ENCODE data around the gene RTN4RL1.

The RTN4RL1 gene

DNA sequence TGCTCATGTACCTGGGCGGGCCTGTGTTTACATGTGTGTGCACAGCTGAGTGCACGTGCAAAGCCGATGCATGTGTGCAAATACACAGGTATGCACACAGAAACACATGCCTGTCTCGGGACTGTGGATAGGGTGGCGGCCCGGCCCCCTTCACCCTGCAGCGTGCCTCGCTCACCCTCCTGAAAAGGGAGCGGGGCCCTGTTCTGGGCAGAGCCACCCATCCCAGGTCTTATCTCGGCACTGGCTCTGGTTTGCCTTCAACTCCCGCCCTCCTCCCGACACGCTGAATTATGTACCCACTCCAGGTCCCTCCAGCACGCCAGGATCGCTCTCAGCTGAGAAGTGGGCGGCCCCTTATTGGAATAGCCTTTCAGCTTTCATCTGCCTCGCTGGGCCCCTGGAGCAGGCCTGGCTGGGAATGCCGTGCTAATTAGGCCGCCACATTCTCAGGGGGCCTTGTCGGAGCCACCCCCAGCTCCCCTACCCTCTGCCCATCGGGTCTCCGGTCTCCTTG, 77.8 kb downstream of the RTN4RL1 start:
- Histone ChIP-seq H3K36me3 (ENCODE audit: control insufficient read depth, insufficient read depth, low read length) (no peaks in the 10 kb centered on the region), H3K9ac (ENCODE audit: low read length) (no peak overlapping the region), H3K27ac (ENCODE audit: low read depth, low read length) (no peak overlapping the region), H3K4me1 (ENCODE audit: control insufficient read depth, insufficient read depth, low read length) (no peaks in the 10 kb centered on the region), H3K27me3 (ENCODE audit: control insufficient read depth, insufficient read depth, low read length) (no peaks in the 10 kb centered on the region), H3K4me3 (ENCODE audit: low read length) (no peak overlapping the region)

DNA sequence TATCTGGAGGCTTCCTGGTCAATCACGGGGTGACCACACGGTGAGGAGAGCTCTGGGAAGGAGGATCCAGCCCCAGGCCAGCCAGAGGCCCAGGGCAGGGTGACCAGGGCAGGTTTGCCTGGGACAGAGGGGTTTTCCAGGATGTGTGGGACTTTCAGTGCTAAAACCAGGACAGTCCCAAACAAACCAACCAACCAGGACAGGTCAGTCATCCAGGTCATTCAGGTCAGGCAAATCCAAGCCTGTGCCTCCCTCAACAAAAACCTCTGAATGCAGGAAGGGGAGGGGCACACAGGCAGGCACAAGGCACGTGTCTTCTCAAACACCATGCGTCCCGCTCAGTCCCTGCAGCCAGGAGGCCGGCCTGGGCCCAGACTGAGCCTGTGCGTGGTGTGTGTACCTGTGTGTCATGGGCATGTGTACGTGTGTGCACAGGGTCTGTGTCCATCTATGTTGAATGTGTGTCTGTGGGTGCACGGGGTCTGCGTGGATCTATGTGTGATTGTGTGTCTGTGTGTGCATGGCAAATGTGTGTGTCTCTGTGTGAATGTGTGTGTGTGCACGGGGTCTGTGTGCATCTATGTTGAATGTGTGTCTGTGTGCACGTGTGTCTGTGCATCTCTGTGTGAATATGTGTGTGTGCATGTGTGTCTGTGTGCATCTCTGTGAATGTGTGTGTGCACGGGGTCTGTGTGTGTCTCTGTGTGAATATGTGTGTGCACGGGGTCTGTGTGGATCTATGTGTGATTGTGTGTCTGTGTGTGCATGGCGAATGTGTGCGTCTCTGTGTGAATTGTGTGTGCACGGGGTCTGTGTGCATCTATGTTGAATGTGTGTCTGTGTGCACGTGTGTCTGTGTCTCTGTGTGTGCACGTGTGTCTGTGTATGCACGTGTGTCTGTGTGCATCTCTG, 78.9 kb downstream of the RTN4RL1 start:
- Histone ChIP-seq H3K4me3 (ENCODE audit: low read length) (no peak overlapping the region), H3K36me3 (ENCODE audit: control insufficient read depth, insufficient read depth, low read length) (no peaks in the 10 kb centered on the region), H3K9ac (ENCODE audit: low read length) (no peak overlapping the region), H3K4me1 (ENCODE audit: control insufficient read depth, insufficient read depth, low read length) (no peaks in the 10 kb centered on the region), H3K27me3 (ENCODE audit: control insufficient read depth, insufficient read depth, low read length) (no peaks in the 10 kb centered on the region), H3K27ac (ENCODE audit: low read depth, low read length) (no peak overlapping the region)

GRCh38 chr17:1945621-1946020, 79.5 kb downstream of the RTN4RL1 start:
- Histone ChIP-seq H3K9ac (ENCODE audit: low read length) (no peak overlapping the region), H3K36me3 (ENCODE audit: control insufficient read depth, insufficient read depth, low read length) (no peaks in the 10 kb centered on the region), H3K4me1 (ENCODE audit: control insufficient read depth, insufficient read depth, low read length) (no peaks in the 10 kb centered on the region), H3K27ac (ENCODE audit: low read depth, low read length) (no peak overlapping the region), H3K27me3 (ENCODE audit: control insufficient read depth, insufficient read depth, low read length) (no peaks in the 10 kb centered on the region), H3K4me3 (ENCODE audit: low read length) (no peak overlapping the region)

- Histone ChIP-seq H3K9ac (ENCODE audit: low read length) (no peak overlapping the region), H3K4me1 (ENCODE audit: control insufficient read depth, insufficient read depth, low read length) (no peaks in the 10 kb centered on the region), H3K27me3 (ENCODE audit: control insufficient read depth, insufficient read depth, low read length) (no peaks in the 10 kb centered on the region), H3K4me3 (ENCODE audit: low read length) (no peak overlapping the region), H3K36me3 (ENCODE audit: control insufficient read depth, insufficient read depth, low read length) (no peaks in the 10 kb centered on the region), H3K27ac (ENCODE audit: low read depth, low read length) (no peak overlapping the region)
Measured at GRCh38 chr17:1943436-1943831, 81.7 kb downstream of the RTN4RL1 start.

DNA sequence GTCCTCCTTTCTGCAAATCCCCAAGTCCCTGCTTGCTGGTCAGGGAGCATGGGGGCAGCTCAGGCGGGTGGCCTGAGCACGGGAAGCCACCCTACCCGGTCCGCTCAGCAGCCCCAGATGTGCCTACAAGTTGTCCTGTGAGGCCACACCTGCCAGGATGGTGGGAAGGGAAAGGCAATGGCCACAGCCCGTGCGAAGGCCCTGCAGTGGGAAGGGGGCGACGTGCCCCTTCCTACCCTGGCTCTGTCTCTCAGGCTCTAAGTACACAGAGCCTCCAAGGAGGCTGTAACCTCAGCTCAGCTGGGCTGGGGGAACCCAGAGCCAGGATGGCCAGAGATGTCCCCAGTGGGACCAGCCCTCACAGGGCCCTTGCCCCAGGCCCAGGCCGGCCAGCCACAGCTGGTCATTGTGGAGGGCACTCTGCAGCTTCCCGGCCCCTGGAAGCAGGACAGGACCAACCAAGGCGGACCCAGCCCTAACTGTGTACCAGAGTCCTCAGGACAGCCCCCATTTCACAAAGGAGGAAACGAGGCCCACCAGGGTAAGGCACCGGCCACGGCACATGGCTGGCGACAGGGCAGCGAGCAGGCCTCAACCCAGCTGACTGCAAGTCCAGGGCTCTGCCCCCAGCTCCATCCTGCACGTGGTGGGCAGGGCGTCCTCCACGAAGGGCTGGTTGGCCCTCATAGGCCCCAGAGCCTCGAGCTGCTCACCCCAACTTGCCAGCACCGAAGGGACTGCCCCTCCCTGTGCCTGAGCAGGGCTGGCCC, 82.3 kb downstream of the RTN4RL1 start:
- Histone ChIP-seq H3K27ac (ENCODE audit: low read depth, low read length) (no peak overlapping the region), H3K4me1 (ENCODE audit: control insufficient read depth, insufficient read depth, low read length) (no peaks in the 10 kb centered on the region), H3K9ac (ENCODE audit: low read length) (no peak overlapping the region), H3K27me3 (ENCODE audit: control insufficient read depth, insufficient read depth, low read length) (no peaks in the 10 kb centered on the region), H3K36me3 (ENCODE audit: control insufficient read depth, insufficient read depth, low read length) (no peaks in the 10 kb centered on the region), H3K4me3 (ENCODE audit: low read length) (no peak overlapping the region)

DNA sequence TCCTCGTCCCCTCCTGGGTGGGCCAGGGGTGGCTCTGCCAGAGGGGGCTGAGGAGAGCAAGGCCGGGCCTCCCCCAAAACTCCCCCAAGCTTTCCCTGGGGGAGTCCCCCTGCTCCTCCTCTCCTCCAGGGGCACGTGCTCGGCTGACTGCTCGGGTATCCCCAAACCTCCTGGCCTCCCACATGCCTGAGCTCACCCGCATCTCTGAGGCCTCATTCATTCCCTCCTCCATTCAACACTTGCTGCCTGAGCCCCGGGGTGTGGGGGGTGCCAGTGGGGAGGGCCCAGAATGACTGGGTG, 83.1 kb downstream of the RTN4RL1 start:
- Histone ChIP-seq H3K27ac (ENCODE audit: low read depth, low read length) (no peak overlapping the region), H3K4me3 (ENCODE audit: low read length) (no peak overlapping the region), H3K36me3 (ENCODE audit: control insufficient read depth, insufficient read depth, low read length) (no peaks in the 10 kb centered on the region), H3K27me3 (ENCODE audit: control insufficient read depth, insufficient read depth, low read length) (no peaks in the 10 kb centered on the region), H3K4me1 (ENCODE audit: control insufficient read depth, insufficient read depth, low read length) (no peaks in the 10 kb centered on the region), H3K9ac (ENCODE audit: low read length) (no peak overlapping the region)

- H3K4me3 ChIP-seq (ENCODE audit: low read length) = no peak overlapping the region
- no peak overlapping the region for H3K27ac ChIP-seq (ENCODE audit: low read depth, low read length)
- no peak overlapping the region for H3K9ac ChIP-seq (ENCODE audit: low read length)
- no peaks in the 10 kb centered on the region for H3K27me3 ChIP-seq (ENCODE audit: control insufficient read depth, insufficient read depth, low read length)
- no peaks in the 10 kb centered on the region for H3K36me3 ChIP-seq (ENCODE audit: control insufficient read depth, insufficient read depth, low read length)
- H3K4me1 ChIP-seq (ENCODE audit: control insufficient read depth, insufficient read depth, low read length) = no peaks in the 10 kb centered on the region
Measured at GRCh38 chr17:1941272-1942065, 83.7 kb downstream of the RTN4RL1 start.

DNA sequence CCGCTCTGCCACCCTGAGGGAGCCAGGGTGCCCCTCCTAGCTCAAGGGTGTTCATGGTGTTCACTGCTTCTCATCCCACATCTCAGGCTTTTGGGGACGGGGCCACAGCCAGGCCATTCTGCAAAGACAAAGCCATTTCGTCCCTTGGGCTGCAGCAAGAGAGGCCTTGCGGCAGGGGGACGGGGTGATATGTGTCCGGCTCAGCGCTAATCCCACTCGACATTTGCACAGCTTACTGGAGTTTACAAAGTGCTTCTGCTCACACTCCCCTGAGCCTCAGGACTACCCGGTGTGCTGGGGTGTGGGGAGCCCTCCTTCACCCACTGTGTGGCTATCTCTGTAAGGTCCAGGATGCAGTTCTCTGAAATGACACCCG, 84.3 kb downstream of the RTN4RL1 start:
- no peaks in the 10 kb centered on the region for H3K4me1 ChIP-seq (ENCODE audit: control insufficient read depth, insufficient read depth, low read length)
- H3K4me3 ChIP-seq (ENCODE audit: low read length) = no peak overlapping the region
- no peaks in the 10 kb centered on the region for H3K36me3 ChIP-seq (ENCODE audit: control insufficient read depth, insufficient read depth, low read length)
- no peak overlapping the region for H3K9ac ChIP-seq (ENCODE audit: low read length)
- H3K27ac ChIP-seq (ENCODE audit: low read depth, low read length) = no peak overlapping the region
- H3K27me3 ChIP-seq (ENCODE audit: control insufficient read depth, insufficient read depth, low read length) = no peaks in the 10 kb centered on the region

DNA sequence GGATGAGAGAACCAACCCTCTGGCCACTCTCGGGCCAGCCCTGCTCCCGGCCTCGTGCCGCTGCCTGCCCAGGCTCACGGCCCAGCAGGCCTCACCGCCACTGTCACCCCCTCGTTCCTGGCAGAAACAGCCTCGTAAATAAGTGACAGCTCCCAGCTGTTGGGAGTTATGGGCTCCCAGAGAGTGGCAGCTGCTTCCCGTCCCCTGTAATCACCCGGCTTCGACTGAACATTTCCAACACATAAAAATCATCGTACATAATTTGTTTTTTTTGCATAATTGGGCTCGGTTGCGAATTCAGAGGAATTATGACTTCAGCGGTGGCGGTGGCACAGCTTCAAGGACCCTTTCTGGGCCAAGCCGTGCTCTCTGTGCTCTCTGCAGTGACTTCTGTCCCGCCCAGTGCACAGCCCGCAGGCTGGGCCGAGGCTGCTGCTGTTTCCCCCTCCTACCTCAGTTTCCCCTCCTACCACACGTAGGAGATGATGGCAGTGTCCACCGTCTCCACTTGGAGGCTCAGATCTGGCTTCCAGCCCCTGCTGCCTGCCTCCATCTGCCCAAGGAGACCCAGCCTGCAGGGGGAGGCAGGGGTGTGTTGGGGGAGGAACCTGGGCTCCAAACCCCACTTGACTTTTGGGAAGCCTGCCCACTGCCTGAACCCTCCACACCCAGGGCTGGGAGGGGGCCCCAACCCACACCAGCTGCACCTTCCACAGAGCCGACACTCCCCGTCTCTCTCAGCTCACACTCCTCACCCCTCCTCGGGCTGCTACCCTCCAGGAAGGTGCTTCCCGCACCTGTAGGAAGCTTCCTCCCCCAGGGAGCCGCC, 84.9 kb downstream of the RTN4RL1 start:
- H3K27me3 ChIP-seq (ENCODE audit: control insufficient read depth, insufficient read depth, low read length) = no peaks in the 10 kb centered on the region
- no peak overlapping the region for H3K27ac ChIP-seq (ENCODE audit: low read depth, low read length)
- no peaks in the 10 kb centered on the region for H3K4me1 ChIP-seq (ENCODE audit: control insufficient read depth, insufficient read depth, low read length)
- no peaks in the 10 kb centered on the region for H3K36me3 ChIP-seq (ENCODE audit: control insufficient read depth, insufficient read depth, low read length)
- no peak overlapping the region for H3K9ac ChIP-seq (ENCODE audit: low read length)
- no peak overlapping the region for H3K4me3 ChIP-seq (ENCODE audit: low read length)

DNA sequence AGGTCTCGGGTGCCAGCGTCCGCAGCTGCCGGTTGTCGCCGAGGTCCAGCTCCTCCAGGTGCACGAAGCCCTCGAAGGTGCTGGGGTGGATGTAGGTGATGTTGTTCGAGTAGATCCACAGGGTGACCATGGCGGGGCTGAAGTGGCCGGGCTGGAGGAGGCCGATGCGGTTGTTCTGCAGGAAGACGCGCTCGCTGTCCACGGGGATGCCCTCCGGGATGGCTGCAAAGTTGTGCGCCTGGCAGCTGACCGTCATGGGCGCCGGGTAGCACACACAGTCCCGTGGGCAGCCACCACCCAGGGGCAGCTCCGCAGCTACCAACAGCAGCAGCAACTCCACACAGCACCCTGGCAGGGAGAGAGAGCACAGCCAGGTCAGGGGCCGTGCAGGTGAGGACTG, 87.7 kb downstream of the RTN4RL1 start:
- no peaks in the 10 kb centered on the region for H3K4me1 ChIP-seq (ENCODE audit: control insufficient read depth, insufficient read depth, low read length)
- H3K27me3 ChIP-seq (ENCODE audit: control insufficient read depth, insufficient read depth, low read length) = no peaks in the 10 kb centered on the region
- no peak overlapping the region for H3K9ac ChIP-seq (ENCODE audit: low read length)
- no peaks in the 10 kb centered on the region for H3K36me3 ChIP-seq (ENCODE audit: control insufficient read depth, insufficient read depth, low read length)
- no peak overlapping the region for H3K27ac ChIP-seq (ENCODE audit: low read depth, low read length)
- no peak overlapping the region for H3K4me3 ChIP-seq (ENCODE audit: low read length)

- Histone ChIP-seq H3K4me1 (ENCODE audit: control insufficient read depth, insufficient read depth, low read length) (no peaks in the 10 kb centered on the region), H3K36me3 (ENCODE audit: control insufficient read depth, insufficient read depth, low read length) (no peaks in the 10 kb centered on the region)
Measured at GRCh38 chr17:1936766-1937165, 88.4 kb downstream of the RTN4RL1 start.

More at GRCh38 chr17:1936766-1937165, 88.4 kb downstream of the RTN4RL1 start:
- Histone ChIP-seq H3K4me3 (ENCODE audit: low read length) (no peak overlapping the region), H3K9ac (ENCODE audit: low read length) (no peak overlapping the region), H3K27ac (ENCODE audit: low read depth, low read length) (no peak overlapping the region), H3K27me3 (ENCODE audit: control insufficient read depth, insufficient read depth, low read length) (no peaks in the 10 kb centered on the region)
